AG09319 (cell line): Measurements from ENCODE around the gene SHQ1.
"Not testable (repeated sequence)": the region's sequence is repeated elsewhere in the genome, so short reads cannot be mapped to it uniquely, and the experiment has no call there.

Experiments used
- DNase-seq: peaks from one replicate; pipeline ENCODE4 v3.0.0-alpha.2; 2010; ENCODE audit warnings: low read depth; ENCODE audit errors: extremely low read depth
- TF ChIP-seq, protein P1 (sequence below): IDR thresholded peaks from 2 replicates; pipeline ENCODE4 v1.5.1; 2011; ENCODE audit warnings: low read depth, mild to moderate bottlenecking, inconsistent platforms, low read length, moderate library complexity

SHQ1 gene

GRCh38 chr3:72800869-72801268 is 47.4 kb downstream of the SHQ1 start:
- DNase-seq = no peak
- TF ChIP-seq, protein P1, sequence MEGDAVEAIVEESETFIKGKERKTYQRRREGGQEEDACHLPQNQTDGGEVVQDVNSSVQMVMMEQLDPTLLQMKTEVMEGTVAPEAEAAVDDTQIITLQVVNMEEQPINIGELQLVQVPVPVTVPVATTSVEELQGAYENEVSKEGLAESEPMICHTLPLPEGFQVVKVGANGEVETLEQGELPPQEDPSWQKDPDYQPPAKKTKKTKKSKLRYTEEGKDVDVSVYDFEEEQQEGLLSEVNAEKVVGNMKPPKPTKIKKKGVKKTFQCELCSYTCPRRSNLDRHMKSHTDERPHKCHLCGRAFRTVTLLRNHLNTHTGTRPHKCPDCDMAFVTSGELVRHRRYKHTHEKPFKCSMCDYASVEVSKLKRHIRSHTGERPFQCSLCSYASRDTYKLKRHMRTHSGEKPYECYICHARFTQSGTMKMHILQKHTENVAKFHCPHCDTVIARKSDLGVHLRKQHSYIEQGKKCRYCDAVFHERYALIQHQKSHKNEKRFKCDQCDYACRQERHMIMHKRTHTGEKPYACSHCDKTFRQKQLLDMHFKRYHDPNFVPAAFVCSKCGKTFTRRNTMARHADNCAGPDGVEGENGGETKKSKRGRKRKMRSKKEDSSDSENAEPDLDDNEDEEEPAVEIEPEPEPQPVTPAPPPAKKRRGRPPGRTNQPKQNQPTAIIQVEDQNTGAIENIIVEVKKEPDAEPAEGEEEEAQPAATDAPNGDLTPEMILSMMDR = no peak

DNA sequence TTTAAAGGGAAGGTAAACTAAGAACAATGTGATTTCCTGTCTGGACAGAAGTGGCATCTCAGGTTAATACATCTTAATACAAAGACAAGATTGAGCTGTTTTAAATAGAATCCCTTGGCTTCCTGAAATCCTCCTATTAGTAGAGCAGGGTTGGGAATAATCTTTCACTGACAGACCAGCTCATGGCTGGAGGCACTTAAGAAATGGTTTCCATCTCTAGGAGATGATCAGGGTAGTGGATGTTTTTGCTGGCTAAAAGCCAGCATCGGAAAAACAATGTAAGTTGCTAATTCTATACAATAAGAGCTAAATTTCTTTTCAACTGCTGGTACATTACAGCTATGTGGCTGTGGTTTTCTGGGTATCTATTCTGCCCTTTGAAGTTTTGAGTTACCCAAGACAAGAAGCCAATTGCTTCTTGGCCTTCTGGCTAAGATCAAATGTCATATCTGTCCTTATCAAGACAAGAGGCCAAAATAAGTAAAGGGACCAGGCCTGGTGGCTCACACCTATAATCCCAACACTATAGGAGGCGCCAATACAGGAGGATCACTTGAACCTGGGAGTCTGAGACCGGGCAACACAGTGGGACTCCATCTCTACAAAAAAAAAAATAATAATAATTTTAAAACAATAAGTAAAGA is 49.6 kb downstream of the SHQ1 start:
- TF ChIP-seq, protein P1 = no peak
- DNase-seq = no peak

DNA sequence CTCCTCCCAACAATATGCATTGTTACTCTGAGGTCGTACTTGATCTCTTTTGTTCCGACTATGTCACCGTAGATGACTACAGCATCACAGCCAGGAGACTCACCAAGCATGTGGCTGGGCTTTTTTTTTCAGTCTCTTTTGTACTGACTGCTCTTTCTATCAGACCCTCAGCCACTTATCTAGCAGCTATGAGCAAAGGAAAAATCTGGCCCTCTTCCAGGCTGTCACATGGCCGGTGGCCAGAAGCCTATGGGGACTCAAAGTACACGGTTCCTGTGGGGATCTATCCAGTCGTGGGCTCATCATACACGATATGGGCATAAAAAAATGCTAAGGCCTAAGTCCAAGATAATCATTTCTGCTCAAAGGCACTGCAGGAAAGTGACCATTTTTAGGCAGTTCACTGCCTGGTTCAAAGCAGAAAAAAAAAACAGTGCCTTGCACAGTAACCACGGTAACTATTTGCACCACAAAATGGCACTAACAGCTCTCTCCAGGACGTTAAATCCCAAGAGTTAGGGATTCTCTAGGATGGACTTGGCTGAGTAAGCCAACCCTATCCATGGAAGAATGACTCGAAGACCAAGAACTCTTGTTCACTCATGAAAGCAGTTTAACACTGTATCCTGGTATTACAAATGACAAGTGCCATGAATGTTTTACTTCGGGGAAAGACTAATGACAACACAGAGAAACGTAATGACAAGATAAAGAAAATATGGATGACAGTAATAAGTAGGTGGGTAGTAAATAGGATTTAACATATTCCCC is 50.3 kb downstream of the SHQ1 start:
- DNase-seq = no peak
- TF ChIP-seq, protein P1 = no peak

- TF ChIP-seq, protein P1 = no peak
- no peak for DNase-seq
Measured at GRCh38 chr3:72794079-72794478, 54.2 kb downstream of the SHQ1 start.

GRCh38 chr3:72791161-72791560 is 57.1 kb downstream of the SHQ1 start:
- TF ChIP-seq, protein P1 = no peak
- DNase-seq = no peak

GRCh38 chr3:72789786-72790185 is 58.5 kb downstream of the SHQ1 start:
- TF ChIP-seq, protein P1 = no peak
- DNase-seq = no peak

- DNase-seq = not testable (repeated sequence)
Measured at GRCh38 chr3:72788232-72788631, 60.0 kb downstream of the SHQ1 start.
